K562 (cell line): ENCODE data around the gene BIRC5. TPM values are rescaled to one million over a fixed set of nuclear protein-coding genes. Genes with fewer than 3 reads are reported as not detected.

Source experiments
- BRF1 ChIP-seq: IDR thresholded peaks from 3 replicates; pipeline ENCODE4 v1.6.1; 2011; ENCODE audit warnings: borderline replicate concordance, mild to moderate bottlenecking; ENCODE audit not compliant: insufficient read length; ENCODE audit errors: extremely low read depth
- CC2D1A ChIP-seq: fragments of 450-650 bp; IDR thresholded peaks from 2 replicates; pipeline ENCODE4 v1.6.1; 2017; ENCODE audit warnings: mild to moderate bottlenecking
- CXXC5 ChIP-seq: fragments of 250-450 bp; sonication (Bioruptor Pico); IDR thresholded peaks from 2 replicates; pipeline ENCODE4 v1.8.0; 2022; ENCODE audit warnings: inconsistent platforms, mild to moderate bottlenecking, moderate library complexity
- ERF ChIP-seq: fragments of 450-650 bp; formaldehyde crosslinking; IDR thresholded peaks from 2 replicates; pipeline ENCODE4 v1.4.0; 2020; ENCODE audit warnings: mild to moderate bottlenecking, mixed read lengths
- GATA2 ChIP-seq: sonication (generic); formaldehyde crosslinking; IDR thresholded peaks from 2 replicates; pipeline ENCODE4 v1.4.0; 2020; ENCODE audit warnings: mild to moderate bottlenecking, missing genetic modification reagents
- L3MBTL2 ChIP-seq: fragments of 450-650 bp; IDR thresholded peaks from 2 replicates; pipeline ENCODE4 v1.6.1; 2016; ENCODE audit warnings: mild to moderate bottlenecking, moderate library complexity
- TEAD4 ChIP-seq, 2 experiments: sonication (generic) in 1 of 2; formaldehyde crosslinking in 1 of 2; IDR thresholded peaks; 2 replicates each; pipeline versions ENCODE4 v1.6.1 to v1.8.0; 2012 to 2022; ENCODE audit warnings: borderline replicate concordance in 1 of 2, inconsistent platforms in 1 of 2, low read length in 1 of 2, mild to moderate bottlenecking in 1 of 2, missing genetic modification reagents in 1 of 2
- TOE1 ChIP-seq, 2 experiments: fragments of 450-650 bp in 1 of 2; sonication (generic) in 1 of 2; formaldehyde crosslinking in 1 of 2; IDR thresholded peaks; 2 replicates each; pipeline versions ENCODE4 v1.7.1 to v1.8.0; 2016 to 2022; ENCODE audit warnings: borderline replicate concordance in 2 of 2, mild to moderate bottlenecking in 2 of 2, antibody characterized with exemption in 1 of 2, inconsistent platforms in 1 of 2, low read depth in 1 of 2, missing genetic modification reagents in 1 of 2, moderate library complexity in 1 of 2
- ZNF282 ChIP-seq: sonication (generic); formaldehyde crosslinking; IDR thresholded peaks from 2 replicates; pipeline ENCODE4 v1.8.1; 2023; ENCODE audit warnings: missing genetic modification reagents
- polyA plus RNA-seq, 8 experiments: library from polyadenylated mRNA; depleted of rRNA in 4 of 8; stranded (reverse) in 5 of 8; unstranded in 3 of 8; fragments of >200 nt; fragmentation: Nextera tagmentation in 2 of 8; fragmentation: Illumina TruSeq in 1 of 8; extraction: Ambion mirVana in 2 of 8; extraction: Trizol in 1 of 8; gene quantifications; 2 replicates each; pipeline versions ENCODE4 v1.2.1 to v1.2.3, GENCODE V29; 2011 to 2014; ENCODE audit warnings: inconsistent platforms in 1 of 8, missing spikeins in 1 of 8
- total RNA-seq, 7 experiments: library from RNA; depleted of rRNA in 6 of 7; stranded (reverse); fragments of >200 nt in 6 of 7; fragmentation: Illumina TruSeq in 2 of 7; extraction: Trizol in 2 of 7; gene quantifications; 2 replicates each; pipeline versions ENCODE4 v1.2.1 to v1.2.3, GENCODE V29; 2011 to 2021; ENCODE audit warnings: low replicate concordance in 1 of 7
- TF ChIP-seq, protein P1 (sequence below): fragments of 450-650 bp; IDR thresholded peaks from 2 replicates; pipeline ENCODE4 v1.6.1; 2016; ENCODE audit warnings: low read depth
- TF ChIP-seq, protein P2 (sequence below): fragments of 250-450 bp; sonication (Bioruptor Pico); IDR thresholded peaks from 2 replicates; pipeline ENCODE4 v1.4.0; 2020
- TF ChIP-seq, protein P3 (sequence below), 3 experiments: fragments of 200-800 bp in 1 of 3; fragments of 250-450 bp in 1 of 3; fragments of 450-650 bp in 1 of 3; sonication (Bioruptor Pico) in 1 of 3; sonication (Bioruptor generic) in 1 of 3; formaldehyde crosslinking in 1 of 3; IDR thresholded peaks; 2 replicates each; pipeline versions ENCODE4 v1.6.1 to v1.8.0; 2016 to 2022; ENCODE audit warnings: mild to moderate bottlenecking in 2 of 3, missing genetic modification characterization in 2 of 3, missing compliant biosample characterization in 1 of 3, moderate library complexity in 1 of 3

The BIRC5 gene
- total and polyA plus RNA-seq, 9 of the 15 experiments (the other 6 are each of a cell fraction or from before 2014, with no cell fraction given), result 64.4 to 140 (median 101) TPM

DNA sequence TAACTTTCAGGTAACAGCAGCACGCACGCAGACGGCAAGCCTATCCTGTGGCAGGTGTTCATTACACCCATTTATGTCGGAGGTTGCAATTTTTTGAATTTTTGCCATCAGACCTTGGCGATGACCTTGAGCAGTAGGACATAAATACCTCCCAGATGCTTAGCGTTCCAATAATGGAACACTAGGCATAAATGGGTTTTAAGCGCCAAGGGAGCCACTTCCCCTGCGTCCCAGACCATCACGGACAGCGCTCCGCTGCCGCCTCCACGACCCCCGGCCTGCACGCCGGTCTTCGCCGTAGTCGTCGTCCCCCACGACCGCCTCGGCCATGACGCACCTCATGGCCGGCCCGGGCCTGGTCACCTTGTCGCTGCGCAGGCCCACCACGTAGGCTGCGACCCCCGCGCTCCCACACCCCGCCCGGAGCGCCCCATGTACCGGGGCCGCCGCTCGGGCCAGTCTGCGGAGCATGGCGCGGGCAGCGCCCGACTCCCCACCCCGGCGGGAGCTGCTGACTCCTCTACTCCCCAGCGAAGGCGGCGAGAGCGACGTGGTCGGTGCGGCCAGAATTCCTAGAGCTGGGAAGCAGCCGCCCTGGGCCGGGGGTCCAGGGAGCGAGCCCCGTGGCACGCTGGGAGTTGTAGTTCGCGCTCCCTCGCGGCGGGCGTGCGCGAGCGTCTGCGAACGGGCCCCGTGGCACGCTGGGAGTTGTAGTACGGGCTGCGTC lies 40.1 kb downstream of the BIRC5 start (continued):
- TF ChIP-seq CXXC5 (peak; percentile 91), L3MBTL2 (peak; percentile 86), ZNF282 (CRISPR knock-in tag) (no peak), GATA2 (CRISPR knock-in tag) (no peak), TOE1 (IDR thresholded peaks at IDR 0.05; ENCODE audit: borderline replicate concordance) (no peak), TOE1 (CRISPR knock-in tag; IDR thresholded peaks at IDR 0.05; ENCODE audit: borderline replicate concordance, low read depth) (0 out of 2 replicates have a peak, but pooled peaks have one; percentile 59), ERF (CRISPR knock-in tag) (no peak), TEAD4 (IDR thresholded peaks at IDR 0.05; ENCODE audit: low read length) (no peak), TEAD4 (CRISPR knock-in tag; IDR thresholded peaks at IDR 0.05; ENCODE audit: borderline replicate concordance) (0 out of 2 replicates have a peak, but pooled peaks have one; percentile 24), CC2D1A (no peak), BRF1 (no peak)
- TF ChIP-seq, protein P1, sequence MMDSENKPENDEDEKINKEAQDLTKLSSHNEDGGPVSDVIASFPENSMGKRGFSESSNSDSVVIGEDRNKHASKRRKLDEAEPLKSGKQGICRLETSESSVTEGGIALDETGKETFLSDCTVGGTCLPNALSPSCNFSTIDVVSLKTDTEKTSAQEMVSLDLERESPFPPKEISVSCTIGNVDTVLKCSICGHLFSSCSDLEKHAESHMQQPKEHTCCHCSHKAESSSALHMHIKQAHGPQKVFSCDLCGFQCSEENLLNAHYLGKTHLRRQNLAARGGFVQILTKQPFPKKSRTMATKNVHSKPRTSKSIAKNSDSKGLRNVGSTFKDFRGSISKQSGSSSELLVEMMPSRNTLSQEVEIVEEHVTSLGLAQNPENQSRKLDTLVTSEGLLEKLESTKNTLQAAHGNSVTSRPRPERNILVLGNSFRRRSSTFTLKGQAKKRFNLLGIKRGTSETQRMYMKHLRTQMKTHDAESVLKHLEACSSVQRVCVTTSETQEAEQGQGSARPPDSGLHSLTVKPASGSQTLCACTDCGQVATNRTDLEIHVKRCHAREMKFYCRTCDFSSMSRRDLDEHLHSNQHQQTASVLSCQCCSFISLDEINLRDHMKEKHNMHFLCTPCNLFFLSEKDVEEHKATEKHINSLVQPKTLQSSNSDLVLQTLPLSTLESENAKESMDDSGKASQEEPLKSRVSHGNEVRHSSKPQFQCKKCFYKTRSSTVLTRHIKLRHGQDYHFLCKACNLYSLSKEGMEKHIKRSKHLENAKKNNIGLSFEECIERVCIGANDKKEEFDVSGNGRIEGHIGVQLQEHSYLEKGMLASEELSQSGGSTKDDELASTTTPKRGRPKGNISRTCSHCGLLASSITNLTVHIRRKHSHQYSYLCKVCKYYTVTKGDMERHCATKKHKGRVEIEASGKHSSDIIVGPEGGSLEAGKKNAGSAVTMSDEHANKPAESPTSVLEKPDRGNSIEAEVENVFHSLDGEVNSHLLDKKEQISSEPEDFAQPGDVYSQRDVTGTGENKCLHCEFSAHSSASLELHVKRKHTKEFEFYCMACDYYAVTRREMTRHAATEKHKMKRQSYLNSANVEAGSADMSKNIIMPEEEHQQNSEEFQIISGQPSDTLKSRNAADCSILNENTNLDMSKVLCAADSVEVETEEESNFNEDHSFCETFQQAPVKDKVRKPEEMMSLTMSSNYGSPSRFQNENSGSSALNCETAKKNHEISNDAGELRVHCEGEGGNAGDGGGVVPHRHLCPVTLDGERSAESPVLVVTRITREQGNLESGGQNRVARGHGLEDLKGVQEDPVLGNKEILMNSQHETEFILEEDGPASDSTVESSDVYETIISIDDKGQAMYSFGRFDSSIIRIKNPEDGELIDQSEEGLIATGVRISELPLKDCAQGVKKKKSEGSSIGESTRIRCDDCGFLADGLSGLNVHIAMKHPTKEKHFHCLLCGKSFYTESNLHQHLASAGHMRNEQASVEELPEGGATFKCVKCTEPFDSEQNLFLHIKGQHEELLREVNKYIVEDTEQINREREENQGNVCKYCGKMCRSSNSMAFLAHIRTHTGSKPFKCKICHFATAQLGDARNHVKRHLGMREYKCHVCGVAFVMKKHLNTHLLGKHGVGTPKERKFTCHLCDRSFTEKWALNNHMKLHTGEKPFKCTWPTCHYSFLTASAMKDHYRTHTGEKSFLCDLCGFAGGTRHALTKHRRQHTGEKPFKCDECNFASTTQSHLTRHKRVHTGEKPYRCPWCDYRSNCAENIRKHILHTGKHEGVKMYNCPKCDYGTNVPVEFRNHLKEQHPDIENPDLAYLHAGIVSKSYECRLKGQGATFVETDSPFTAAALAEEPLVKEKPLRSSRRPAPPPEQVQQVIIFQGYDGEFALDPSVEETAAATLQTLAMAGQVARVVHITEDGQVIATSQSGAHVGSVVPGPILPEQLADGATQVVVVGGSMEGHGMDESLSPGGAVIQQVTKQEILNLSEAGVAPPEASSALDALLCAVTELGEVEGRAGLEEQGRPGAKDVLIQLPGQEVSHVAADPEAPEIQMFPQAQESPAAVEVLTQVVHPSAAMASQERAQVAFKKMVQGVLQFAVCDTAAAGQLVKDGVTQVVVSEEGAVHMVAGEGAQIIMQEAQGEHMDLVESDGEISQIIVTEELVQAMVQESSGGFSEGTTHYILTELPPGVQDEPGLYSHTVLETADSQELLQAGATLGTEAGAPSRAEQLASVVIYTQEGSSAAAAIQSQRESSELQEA, result no peak
- TF ChIP-seq, protein P2, sequence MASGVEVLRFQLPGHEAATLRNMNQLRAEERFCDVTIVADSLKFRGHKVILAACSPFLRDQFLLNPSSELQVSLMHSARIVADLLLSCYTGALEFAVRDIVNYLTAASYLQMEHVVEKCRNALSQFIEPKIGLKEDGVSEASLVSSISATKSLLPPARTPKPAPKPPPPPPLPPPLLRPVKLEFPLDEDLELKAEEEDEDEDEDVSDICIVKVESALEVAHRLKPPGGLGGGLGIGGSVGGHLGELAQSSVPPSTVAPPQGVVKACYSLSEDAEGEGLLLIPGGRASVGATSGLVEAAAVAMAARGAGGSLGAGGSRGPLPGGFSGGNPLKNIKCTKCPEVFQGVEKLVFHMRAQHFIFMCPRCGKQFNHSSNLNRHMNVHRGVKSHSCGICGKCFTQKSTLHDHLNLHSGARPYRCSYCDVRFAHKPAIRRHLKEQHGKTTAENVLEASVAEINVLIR (CRISPR knock-in tag), result peak; percentile 51
- TF ChIP-seq, protein P3, sequence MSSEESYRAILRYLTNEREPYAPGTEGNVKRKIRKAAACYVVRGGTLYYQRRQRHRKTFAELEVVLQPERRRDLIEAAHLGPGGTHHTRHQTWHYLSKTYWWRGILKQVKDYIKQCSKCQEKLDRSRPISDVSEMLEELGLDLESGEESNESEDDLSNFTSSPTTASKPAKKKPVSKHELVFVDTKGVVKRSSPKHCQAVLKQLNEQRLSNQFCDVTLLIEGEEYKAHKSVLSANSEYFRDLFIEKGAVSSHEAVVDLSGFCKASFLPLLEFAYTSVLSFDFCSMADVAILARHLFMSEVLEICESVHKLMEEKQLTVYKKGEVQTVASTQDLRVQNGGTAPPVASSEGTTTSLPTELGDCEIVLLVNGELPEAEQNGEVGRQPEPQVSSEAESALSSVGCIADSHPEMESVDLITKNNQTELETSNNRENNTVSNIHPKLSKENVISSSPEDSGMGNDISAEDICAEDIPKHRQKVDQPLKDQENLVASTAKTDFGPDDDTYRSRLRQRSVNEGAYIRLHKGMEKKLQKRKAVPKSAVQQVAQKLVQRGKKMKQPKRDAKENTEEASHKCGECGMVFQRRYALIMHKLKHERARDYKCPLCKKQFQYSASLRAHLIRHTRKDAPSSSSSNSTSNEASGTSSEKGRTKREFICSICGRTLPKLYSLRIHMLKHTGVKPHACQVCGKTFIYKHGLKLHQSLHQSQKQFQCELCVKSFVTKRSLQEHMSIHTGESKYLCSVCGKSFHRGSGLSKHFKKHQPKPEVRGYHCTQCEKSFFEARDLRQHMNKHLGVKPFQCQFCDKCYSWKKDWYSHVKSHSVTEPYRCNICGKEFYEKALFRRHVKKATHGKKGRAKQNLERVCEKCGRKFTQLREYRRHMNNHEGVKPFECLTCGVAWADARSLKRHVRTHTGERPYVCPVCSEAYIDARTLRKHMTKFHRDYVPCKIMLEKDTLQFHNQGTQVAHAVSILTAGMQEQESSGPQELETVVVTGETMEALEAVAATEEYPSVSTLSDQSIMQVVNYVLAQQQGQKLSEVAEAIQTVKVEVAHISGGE (CRISPR knock-in tag; IDR thresholded peaks at IDR 0.05), result peak in 1 of 3 experiments; percentile 57; a peak in 2 of 6 replicates
